Fibroblast of mammary gland (primary cell): ENCODE results near the gene CCL5.
A peak's percentile ranks its signal among the peaks of the same experiment; 100 is the strongest.

ENCODE experiments used
- DNase-seq: peaks from one replicate; pipeline ENCODE4 v3.0.0-alpha.2; 2010; ENCODE audit warnings: low read depth
- H3K4me3 ChIP-seq: 2 replicates; pipeline ENCODE4 v1.5.1; 2011; ENCODE audit warnings: low read depth, mild to moderate bottlenecking, low read length, moderate library complexity; ENCODE audit not compliant: control insufficient read depth
- CTCF ChIP-seq: conservative IDR thresholded peaks from 2 replicates; pipeline ENCODE4 v1.5.1; 2011; ENCODE audit warnings: low read depth, low read length, inconsistent platforms; ENCODE audit not compliant: control insufficient read depth, insufficient read depth

CCL5 gene

GRCh38 chr17:35868737-35869136 lies 11.4 kb downstream of the CCL5 start, which contains the start of gene HEATR9:
Gene HEATR9 (minus strand): TSS chr17:35868891. CDS start chr17:35868742, 149 bp downstream.
- DNase-seq = no peak
- TF ChIP-seq CTCF = no peak
- no peak within 1 kb of the TSS for H3K4me3 ChIP-seq

- TF ChIP-seq CTCF = no peak
- no peak for DNase-seq
- H3K4me3 ChIP-seq = no peak overlapping the region
Measured at GRCh38 chr17:35867574-35867973, 12.6 kb downstream of the CCL5 start.

DNA sequence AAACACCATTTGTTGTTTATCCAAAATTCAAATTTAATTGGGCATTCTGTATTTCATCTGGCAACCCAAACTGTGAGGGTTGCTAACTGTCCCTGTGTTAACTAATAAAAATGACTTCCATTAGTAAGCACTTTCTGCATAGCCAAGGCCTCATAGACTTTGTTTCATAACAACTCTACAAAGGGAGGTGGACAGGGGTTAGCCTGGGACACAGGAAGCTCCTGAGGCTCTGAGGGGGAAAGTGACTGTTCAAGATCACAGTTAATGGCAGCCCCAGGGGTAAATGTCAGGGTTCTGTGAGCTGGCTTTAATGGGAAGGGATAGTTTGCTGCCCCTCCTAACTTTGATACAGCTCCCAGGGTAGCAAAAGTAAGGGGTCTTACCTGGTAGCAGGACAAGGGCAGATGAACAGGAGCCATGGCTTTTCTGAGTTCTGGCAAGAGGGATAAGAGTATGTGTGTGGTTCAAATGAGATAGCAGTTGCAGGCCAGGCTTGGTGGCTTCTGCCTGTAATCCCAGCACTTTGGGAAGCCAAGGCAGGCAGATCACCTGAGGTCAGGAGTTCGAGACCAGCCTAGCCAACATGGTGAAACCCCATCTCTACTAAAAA lies 13.7 kb downstream of the CCL5 start:
- peak; percentile 53 for DNase-seq
- no peak for TF ChIP-seq CTCF
- no peak overlapping the region for H3K4me3 ChIP-seq

GRCh38 chr17:35865412-35866340 lies 14.5 kb downstream of the CCL5 start:
- no peak for TF ChIP-seq CTCF
- peak; percentile 75 for DNase-seq

DNA sequence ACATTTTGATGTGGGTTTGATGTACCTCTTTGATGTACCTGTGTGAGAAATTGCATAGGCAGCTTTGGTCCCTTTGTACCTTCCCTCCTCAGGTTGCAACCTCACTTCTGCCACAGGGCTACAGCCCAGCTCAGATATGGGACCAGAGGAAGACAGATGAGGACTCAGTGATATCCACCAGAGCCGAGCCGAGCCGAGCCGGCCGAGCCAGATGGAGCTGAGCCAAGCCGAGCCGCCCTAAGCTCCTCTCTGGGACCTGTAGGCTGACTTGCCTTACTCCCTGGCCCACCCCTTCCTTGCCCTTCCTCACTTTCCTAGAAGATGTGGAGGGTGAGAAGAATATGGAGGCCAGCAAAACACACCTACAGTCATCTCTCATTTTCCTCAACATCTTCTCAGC lies 15.3 kb downstream of the CCL5 start:
- no peak overlapping the region for H3K4me3 ChIP-seq
- TF ChIP-seq CTCF = no peak
- no peak for DNase-seq

More at GRCh38 chr17:35865412-35866340, 14.5 kb downstream of the CCL5 start:
- H3K4me3 ChIP-seq = no peak overlapping the region

GRCh38 chr17:35856603-35857002 lies 23.6 kb downstream of the CCL5 start:
- no peak overlapping the region for H3K4me3 ChIP-seq
- no peak for DNase-seq
- no peak for TF ChIP-seq CTCF
